ENCODE data around the gene TNS3.

- TF ChIP-seq POLR2A (IDR thresholded peaks at IDR 0.05; ENCODE audit: extremely low read depth, insufficient read length): no peak
- TF ChIP-seq, protein P1, sequence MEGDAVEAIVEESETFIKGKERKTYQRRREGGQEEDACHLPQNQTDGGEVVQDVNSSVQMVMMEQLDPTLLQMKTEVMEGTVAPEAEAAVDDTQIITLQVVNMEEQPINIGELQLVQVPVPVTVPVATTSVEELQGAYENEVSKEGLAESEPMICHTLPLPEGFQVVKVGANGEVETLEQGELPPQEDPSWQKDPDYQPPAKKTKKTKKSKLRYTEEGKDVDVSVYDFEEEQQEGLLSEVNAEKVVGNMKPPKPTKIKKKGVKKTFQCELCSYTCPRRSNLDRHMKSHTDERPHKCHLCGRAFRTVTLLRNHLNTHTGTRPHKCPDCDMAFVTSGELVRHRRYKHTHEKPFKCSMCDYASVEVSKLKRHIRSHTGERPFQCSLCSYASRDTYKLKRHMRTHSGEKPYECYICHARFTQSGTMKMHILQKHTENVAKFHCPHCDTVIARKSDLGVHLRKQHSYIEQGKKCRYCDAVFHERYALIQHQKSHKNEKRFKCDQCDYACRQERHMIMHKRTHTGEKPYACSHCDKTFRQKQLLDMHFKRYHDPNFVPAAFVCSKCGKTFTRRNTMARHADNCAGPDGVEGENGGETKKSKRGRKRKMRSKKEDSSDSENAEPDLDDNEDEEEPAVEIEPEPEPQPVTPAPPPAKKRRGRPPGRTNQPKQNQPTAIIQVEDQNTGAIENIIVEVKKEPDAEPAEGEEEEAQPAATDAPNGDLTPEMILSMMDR (IDR thresholded peaks at IDR 0.05; ENCODE audit: low read depth, low read length): no peak
- TF ChIP-seq MYC (IDR thresholded peaks at IDR 0.05; ENCODE audit: low read depth, low read length): no peak
- TF ChIP-seq MAX (IDR thresholded peaks at IDR 0.05; ENCODE audit: low read depth, low read length): no peak
Measured at GRCh38 chr7:47446871-47447466, 134.9 kb downstream of the TNS3 start.
